Neural cell (in vitro differentiated cells): ENCODE data around the gene BICDL1.
A peak's percentile ranks its signal among the peaks of the same experiment; 100 is the strongest.

ENCODE experiments used
- CTCF ChIP-seq: fragments of 450-650 bp; IDR thresholded peaks from 2 replicates; pipeline ENCODE4 v1.5.1; 2014; ENCODE audit warnings: antibody characterized with exemption, mild to moderate bottlenecking, moderate library complexity; ENCODE audit not compliant: poor library complexity, severe bottlenecking
- EP300 ChIP-seq: fragments of 450-650 bp; conservative IDR thresholded peaks from 2 replicates; pipeline ENCODE4 v1.6.1; 2014; ENCODE audit warnings: antibody characterized with exemption, mild to moderate bottlenecking, moderate library complexity; ENCODE audit not compliant: poor library complexity, severe bottlenecking
- EZH2 ChIP-seq: fragments of 200-600, 300-800 bp; shearing (Covaris generic), sonication (generic); IDR thresholded peaks from 2 replicates; pipeline ENCODE4 v1.6.1; 2014; ENCODE audit warnings: antibody characterized with exemption, low read length, borderline replicate concordance, mild to moderate bottlenecking; ENCODE audit not compliant: insufficient read depth, poor library complexity, severe bottlenecking
- MXI1 ChIP-seq: fragments of 450-650 bp; conservative IDR thresholded peaks from 2 replicates; pipeline ENCODE4 v1.6.1; 2014; ENCODE audit warnings: antibody characterized with exemption, mild to moderate bottlenecking; ENCODE audit not compliant: poor library complexity, severe bottlenecking
- POLR2AphosphoS5 ChIP-seq: IDR thresholded peaks from 2 replicates; pipeline ENCODE4 v1.6.1; 2012
- RAD21 ChIP-seq: fragments of 450-650 bp; conservative IDR thresholded peaks from 2 replicates; pipeline ENCODE4 v1.6.1; 2014; ENCODE audit warnings: antibody characterized with exemption, mild to moderate bottlenecking, moderate library complexity
- SMC3 ChIP-seq: fragments of 450-650 bp; conservative IDR thresholded peaks from 2 replicates; pipeline ENCODE4 v1.6.1; 2014; ENCODE audit warnings: antibody characterized with exemption, mild to moderate bottlenecking, moderate library complexity; ENCODE audit not compliant: poor library complexity
- TF ChIP-seq, protein P1 (sequence below): IDR thresholded peaks from 2 replicates; pipeline ENCODE4 v1.6.1; 2012; ENCODE audit warnings: borderline replicate concordance

- TF ChIP-seq EZH2 = no peak
- TF ChIP-seq SMC3 = no peak
- TF ChIP-seq, protein P1, sequence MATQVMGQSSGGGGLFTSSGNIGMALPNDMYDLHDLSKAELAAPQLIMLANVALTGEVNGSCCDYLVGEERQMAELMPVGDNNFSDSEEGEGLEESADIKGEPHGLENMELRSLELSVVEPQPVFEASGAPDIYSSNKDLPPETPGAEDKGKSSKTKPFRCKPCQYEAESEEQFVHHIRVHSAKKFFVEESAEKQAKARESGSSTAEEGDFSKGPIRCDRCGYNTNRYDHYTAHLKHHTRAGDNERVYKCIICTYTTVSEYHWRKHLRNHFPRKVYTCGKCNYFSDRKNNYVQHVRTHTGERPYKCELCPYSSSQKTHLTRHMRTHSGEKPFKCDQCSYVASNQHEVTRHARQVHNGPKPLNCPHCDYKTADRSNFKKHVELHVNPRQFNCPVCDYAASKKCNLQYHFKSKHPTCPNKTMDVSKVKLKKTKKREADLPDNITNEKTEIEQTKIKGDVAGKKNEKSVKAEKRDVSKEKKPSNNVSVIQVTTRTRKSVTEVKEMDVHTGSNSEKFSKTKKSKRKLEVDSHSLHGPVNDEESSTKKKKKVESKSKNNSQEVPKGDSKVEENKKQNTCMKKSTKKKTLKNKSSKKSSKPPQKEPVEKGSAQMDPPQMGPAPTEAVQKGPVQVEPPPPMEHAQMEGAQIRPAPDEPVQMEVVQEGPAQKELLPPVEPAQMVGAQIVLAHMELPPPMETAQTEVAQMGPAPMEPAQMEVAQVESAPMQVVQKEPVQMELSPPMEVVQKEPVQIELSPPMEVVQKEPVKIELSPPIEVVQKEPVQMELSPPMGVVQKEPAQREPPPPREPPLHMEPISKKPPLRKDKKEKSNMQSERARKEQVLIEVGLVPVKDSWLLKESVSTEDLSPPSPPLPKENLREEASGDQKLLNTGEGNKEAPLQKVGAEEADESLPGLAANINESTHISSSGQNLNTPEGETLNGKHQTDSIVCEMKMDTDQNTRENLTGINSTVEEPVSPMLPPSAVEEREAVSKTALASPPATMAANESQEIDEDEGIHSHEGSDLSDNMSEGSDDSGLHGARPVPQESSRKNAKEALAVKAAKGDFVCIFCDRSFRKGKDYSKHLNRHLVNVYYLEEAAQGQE = peak; percentile 31
- TF ChIP-seq EP300 = peak; percentile 87
- no peak for TF ChIP-seq CTCF
- TF ChIP-seq MXI1 = no peak
- TF ChIP-seq POLR2AphosphoS5 = peak; percentile 78
- TF ChIP-seq RAD21 = no peak
Observed at GRCh38 chr12:120119271-120119973, 130.4 kb downstream of the BICDL1 start.
